Stimulated activated CD8-positive, alpha-beta memory T cell treated with anti-CD3 and anti-CD28 coated beads, Interleukin-15, amount 100 ng/mL, for 1 hour (primary cell): ENCODE results near the gene TEX11.
"Not testable (repeated sequence)": the region's sequence is repeated elsewhere in the genome, so short reads cannot be mapped to it uniquely, and the experiment has no call there.

Experiments used
- DNase-seq: peaks from one replicate; pipeline ENCODE4 v3.0.0-alpha.2; 2020; ENCODE audit warnings: low read depth

Gene TEX11

GRCh38 chrX:70908541-70908940 lies at the start of gene TEX11:
Gene TEX11, minus strand, starts transcription at chrX:70908711. Its CDS starts 922 bp downstream, at chrX:70907789.
- no peak for DNase-seq

- no peak for DNase-seq
These were observed 46.4 kb upstream of the TEX11 start for GRCh38 chrX:70954871-70955270.

- DNase-seq, result no peak
These were observed 15.9 kb upstream of the TEX11 start for GRCh38 chrX:70924294-70924911.

GRCh38 chrX:70922774-70923473 lies 14.4 kb upstream of the TEX11 start:
- no peak for DNase-seq

- DNase-seq, result no peak
These were observed 13.3 kb upstream of the TEX11 start for GRCh38 chrX:70921709-70922352.

GRCh38 chrX:70916754-70917153 lies 8.2 kb upstream of the TEX11 start:
- no peak for DNase-seq

GRCh38 chrX:70907900-70908299 lies 611 bp downstream of the TEX11 start:
- DNase-seq, result no peak

GRCh38 chrX:70901465-70901864 lies 7.0 kb downstream of the TEX11 start:
- no peak for DNase-seq

GRCh38 chrX:70890441-70890840 lies 18.1 kb downstream of the TEX11 start:
- DNase-seq, result not testable (repeated sequence)

- DNase-seq, result no peak
These were observed 29.6 kb downstream of the TEX11 start for GRCh38 chrX:70878902-70879301.

- no peak for DNase-seq
These were observed 56.2 kb downstream of the TEX11 start for GRCh38 chrX:70852294-70852693.

GRCh38 chrX:70844081-70844480 lies 64.4 kb downstream of the TEX11 start:
- not testable (repeated sequence) for DNase-seq

- not testable (repeated sequence) for DNase-seq
These were observed 64.9 kb downstream of the TEX11 start for GRCh38 chrX:70843620-70844019.

- DNase-seq, result no peak
These were observed 73.9 kb downstream of the TEX11 start for GRCh38 chrX:70834589-70834988.

- no peak for DNase-seq
These were observed 81.8 kb downstream of the TEX11 start for GRCh38 chrX:70826715-70827114.

- DNase-seq, result no peak
These were observed 83.1 kb downstream of the TEX11 start for GRCh38 chrX:70825366-70825765.

GRCh38 chrX:70808942-70809940 lies 99.3 kb downstream of the TEX11 start:
- no peak for DNase-seq

GRCh38 chrX:70806081-70806480 lies 102.4 kb downstream of the TEX11 start:
- no peak for DNase-seq

GRCh38 chrX:70796742-70797141 lies 111.8 kb downstream of the TEX11 start:
- not testable (repeated sequence) for DNase-seq

- DNase-seq, result no peak
These were observed 134.3 kb downstream of the TEX11 start for GRCh38 chrX:70774223-70774622.

GRCh38 chrX:70769659-70770227 lies 138.8 kb downstream of the TEX11 start:
- no peak for DNase-seq

- DNase-seq, result no peak
These were observed 146.2 kb downstream of the TEX11 start for GRCh38 chrX:70762285-70762684.
